ENCODE results near the gene VANGL2.
"Not testable (repeated sequence)": the region's sequence is repeated elsewhere in the genome, so short reads cannot be mapped to it uniquely, and the experiment has no call there.

VANGL2 gene

DNA sequence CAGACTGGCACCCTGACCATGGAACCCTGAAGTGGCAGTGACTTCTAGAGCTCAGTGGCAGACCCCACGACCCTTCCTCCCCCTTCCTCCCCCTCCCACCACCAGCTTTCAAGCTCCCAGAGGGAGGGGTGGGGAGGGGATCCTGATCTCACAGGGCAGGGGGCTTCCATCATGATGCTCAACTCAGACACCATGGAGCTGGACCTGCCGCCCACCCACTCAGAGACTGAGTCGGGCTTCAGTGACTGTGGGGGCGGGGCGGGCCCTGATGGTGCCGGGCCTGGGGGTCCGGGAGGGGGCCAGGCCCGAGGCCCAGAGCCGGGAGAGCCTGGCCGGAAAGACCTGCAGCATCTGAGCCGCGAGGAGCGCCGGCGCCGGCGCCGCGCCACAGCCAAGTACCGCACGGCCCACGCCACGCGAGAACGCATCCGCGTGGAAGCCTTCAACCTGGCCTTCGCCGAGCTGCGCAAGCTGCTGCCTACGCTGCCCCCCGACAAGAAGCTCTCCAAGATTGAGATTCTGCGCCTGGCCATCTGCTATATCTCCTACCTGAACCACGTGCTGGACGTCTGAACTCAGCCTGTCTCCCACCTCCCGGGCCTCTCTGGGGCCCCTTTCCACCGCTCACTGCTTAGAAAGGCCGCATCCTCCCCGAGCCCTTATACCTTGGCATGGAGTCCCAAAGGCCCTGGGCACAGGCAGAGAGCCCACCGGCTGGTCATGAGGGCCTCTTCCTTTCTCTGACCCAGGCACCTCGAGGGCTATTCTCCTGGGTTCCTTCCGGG, 29.6 kb upstream of the VANGL2 start:
- no peak for DNase-seq

DNA sequence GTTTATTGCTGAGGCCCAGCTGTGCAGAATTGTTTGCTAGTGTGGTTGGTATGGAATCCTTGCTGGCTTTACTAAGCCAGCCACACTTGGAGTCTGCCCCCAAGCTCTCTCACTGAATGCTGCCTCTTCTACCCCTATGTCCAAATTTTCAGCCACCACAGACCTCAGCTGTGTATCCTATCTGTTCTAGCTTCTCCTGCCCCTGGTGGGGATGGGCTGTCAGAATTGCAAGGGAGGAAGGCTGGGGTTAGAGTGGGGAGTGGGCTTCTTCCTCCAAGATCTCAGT, 29.1 kb upstream of the VANGL2 start:
- DNase-seq = no peak

DNA sequence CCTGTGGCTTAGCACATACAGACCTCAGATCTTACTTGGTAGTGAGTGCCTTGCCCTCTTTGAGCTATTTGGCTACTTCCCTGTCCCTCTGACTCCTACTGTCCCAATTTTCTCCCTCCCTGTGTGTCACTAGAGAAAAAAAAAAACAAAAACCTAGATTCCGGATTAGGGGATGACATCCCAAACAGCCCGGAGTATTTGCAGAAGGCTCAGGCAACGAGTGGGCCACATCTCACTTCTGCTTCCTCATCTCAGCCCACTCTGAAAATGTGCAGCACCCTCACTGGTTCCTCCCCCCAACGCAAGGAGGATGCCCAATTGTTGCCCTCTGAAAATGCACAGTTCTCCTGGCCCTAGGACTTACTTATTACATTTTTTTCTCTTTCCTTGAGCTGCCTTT, 28.6 kb upstream of the VANGL2 start:
- no peak for DNase-seq

DNA sequence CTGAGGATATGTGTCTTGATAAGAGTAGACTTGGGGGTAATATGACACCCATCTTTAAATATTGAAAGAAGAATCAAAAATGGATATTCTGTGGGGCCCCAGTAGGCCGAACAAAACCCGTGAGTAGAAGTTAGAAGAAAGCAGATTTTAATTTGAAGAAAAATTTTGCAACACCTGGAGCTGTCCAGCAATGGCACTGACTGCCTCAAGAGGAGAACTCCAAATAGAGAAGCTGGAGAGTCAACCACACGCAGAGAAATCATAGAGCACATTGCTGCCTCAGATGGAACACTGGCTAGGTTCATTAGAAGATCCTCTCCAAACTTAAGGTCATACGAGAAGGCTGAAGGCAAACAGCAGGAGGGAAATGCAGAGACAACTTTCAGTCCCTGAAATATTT, 26.7 kb upstream of the VANGL2 start:
- no peak for DNase-seq

DNA sequence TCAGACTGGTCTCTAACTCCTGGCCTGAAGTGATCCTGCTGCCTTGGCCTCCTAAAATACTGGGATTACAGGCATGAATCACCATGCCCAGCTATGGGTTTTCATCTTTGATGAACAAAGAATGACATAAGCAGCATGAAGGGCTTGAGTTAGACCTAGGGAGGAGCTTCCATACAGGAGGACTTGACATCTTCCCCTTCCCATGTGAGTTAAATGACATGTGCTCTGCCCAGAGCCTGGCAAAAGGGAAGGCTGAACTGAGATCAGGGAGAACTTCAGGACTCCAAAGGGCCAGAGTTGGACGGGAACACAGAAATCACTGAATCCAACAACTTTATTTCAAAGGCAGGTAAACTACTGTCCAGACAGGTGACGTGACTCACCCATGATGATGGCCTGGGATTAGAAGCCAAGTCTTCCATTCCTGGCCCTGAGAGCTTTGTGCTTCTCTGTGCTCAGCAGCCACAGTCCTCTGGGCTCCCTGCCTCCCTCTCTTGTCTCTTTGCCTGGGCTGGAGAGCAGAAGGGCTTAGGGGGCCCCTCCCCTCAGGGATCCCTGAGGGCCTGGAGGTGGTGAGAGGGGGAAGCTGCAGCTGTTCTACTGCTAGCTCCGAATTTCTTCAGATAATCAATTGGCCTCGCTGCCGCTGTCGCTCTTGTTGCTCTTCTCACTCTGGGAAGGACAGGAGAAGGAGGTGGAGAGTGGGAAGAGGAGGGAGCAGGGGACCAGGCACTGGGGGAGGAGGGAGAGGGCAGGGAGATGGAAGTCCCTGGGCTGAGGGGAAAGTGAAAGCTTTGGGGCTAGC, 25.9 kb upstream of the VANGL2 start:
- no peak for DNase-seq

DNA sequence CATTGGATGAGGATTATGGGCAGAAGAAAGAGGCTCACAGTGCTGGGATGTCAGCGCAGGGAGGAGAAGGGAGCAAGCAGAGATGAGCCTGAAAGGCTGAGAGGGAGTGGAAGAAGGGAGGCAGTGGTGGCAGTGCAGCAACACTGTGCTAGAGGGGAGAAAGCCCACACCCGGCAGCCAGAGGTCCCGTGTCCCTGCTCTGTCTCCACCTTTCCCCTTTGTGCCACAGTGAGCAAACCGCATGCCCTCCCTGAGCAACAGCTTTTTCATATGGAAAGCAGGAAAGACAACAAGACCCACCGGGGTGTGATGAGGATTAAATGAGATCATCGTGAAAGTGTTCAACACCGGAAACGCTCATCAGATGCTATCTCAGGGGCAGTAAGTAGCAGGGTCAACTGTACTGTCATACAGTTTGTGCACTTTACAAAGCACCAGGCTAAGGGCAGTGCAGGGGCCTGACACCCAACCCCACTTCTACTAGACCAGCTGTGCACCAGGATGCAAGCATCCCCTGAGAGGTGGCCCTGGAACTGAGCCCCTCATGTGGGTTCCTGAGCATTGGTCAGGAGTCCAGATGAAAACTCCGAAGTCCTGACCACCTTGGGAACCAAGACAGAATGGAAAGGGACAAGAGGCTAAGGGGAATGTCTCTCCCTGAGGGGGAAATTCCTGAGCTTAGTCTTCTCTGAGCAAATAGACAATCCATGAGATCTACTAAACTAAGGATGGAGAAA, 24.4 kb upstream of the VANGL2 start:
- DNase-seq = no peak

DNA sequence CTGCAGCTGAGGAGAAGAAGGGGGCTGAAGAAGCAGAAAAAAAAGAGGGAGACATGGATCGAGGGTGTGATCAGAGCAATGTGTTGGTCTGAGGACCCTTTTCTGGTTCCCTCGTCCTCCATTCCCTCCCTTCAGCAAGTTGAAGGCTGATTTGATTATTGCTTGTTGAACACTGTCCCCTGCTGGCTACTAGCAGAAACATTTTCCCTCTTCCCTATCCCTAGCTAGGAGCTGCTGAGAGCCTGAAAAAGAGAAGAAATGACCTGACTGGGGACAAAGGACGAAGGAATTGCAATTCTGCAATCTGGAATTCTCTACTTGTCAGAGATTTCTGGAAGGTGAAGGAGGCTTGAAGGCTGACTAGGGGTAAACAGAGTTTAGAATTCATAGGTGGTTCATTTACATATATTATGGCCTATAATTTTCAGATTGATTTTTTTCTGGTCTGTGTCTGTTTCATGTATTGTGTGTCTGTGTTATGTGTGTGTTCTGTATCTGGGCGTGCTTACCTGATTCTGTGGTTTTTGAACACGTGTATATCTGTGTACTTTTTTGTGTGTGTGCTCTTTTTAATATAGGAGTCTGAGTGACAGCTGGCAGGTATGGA, 23.7 kb upstream of the VANGL2 start:
- no peak for DNase-seq

DNA sequence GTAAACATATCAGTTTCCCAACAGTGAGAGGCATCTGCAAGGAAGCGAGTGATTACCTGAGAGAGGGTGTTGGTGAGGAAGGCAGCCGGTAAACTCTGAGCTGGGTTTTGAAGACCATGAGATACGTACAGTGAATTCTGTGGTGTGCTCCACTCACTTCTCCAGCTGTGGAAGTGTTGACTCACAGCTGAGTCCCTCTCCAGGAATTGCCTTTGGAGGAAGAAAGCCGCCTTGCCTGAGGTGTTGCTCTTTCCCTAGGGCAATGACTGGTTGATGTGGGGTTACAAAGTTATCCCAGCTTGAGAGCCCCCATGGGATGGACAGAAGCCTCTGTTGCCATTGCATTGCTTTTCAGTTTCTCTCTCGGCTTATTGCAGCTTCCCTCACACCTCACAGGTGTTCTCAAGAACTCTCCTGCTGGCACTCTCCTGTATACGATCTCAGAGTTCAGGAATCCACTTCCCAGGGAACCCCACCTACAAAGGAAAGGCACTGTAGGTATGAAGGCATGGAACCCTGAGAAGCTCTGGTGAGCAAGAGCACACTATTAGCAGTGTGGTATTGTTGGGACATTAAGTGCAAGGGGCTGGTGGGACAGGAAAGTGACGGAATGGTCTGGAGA, 22.7 kb upstream of the VANGL2 start:
- no peak for DNase-seq

DNA sequence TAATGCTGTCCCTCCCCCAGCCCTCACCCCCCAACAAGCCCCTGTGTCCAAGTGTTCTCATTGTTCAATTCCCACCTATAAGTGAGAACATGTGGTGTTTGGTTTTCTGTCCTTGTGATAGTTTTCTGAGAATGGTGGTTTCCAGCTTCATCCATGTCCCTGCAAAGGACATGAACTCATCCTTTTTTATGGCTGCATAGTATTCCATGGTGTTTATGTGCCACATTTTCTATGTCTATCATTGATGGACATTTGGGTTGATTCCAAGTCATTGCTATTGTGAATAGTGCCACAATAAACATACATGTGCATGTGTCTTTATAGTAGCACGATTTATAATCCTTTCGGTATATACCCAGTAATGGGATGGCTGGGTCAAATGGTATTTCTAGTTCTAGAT, 15.6 kb upstream of the VANGL2 start:
- DNase-seq = not testable (repeated sequence)

DNA sequence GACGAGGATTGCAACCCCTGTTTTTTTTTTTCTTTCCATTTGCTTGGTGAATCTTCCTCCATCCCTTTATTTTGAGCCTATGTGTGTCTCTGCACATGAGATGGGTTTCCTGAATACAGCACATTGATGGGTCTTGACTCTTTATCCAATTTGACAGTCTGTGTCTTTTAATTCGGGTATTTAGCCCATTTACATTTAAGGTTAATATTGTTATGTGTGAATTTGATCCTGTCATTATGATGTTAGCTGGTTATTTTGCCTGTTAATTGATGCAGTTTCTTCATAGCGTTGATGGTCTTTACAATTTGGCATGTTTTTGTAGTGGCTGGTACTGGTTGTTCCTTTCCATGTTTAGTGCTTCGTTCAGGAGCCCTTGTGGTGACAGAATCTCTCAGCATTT, 12.0 kb upstream of the VANGL2 start:
- DNase-seq = not testable (repeated sequence)

DNA sequence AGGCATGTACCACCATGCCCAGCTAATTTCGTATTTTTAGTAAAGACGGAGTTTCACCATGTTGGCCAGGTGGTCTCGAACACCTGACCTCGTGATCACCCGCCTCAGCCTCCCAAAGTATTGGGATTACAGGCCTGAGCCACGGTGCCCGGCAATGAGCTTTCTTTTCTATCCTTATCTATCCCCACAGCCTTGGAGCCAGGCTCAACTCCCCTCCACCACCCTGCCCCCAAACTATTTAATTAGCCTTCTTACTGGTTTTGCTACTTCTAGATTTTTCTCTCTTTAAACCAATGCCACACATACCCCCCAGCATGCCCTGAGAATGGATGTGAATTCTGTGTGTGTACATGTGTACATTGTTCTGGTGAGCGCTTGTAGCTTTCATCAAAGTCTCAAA, 5.7 kb upstream of the VANGL2 start:
- DNase-seq = no peak

DNA sequence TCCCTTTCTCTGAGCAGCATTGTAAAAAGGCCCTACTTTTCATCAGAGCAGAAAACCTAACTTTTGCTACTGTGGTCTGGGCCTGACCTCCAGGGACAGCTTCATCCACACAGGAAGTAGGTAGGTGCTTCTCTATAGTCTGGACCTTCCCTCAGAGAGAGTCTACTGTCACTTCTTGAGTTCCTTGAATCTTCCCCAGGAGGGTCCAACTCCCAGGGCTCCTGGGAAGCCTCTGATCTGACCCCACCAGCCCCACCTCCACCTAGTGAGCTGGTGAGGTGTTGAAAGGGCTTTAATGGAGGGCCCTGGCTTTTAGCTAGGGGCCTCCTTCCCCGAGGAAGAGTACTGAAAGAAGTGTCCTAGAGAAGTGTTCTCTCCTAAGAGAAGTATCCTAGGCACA, 2.7 kb upstream of the VANGL2 start:
- no peak for DNase-seq

DNA sequence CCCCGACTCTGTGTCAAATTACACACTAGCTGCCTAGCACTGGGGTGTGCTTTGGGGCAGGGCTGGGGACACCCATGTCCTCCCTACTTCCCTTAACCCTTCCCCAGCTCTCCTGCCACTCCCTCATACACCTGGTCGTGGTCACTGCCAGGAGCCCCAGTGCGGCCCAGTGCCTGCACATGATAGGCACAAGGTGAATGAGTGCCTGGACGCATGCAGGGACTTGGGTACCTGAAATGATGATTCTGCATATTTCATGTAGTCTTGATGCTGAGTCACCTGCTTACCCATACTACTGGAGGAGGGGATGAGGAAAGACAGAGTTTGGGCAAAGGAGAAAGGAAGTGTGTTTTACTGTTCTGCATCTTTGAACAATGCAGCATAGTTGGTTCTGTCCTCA, 1.5 kb upstream of the VANGL2 start:
- no peak for DNase-seq

DNA sequence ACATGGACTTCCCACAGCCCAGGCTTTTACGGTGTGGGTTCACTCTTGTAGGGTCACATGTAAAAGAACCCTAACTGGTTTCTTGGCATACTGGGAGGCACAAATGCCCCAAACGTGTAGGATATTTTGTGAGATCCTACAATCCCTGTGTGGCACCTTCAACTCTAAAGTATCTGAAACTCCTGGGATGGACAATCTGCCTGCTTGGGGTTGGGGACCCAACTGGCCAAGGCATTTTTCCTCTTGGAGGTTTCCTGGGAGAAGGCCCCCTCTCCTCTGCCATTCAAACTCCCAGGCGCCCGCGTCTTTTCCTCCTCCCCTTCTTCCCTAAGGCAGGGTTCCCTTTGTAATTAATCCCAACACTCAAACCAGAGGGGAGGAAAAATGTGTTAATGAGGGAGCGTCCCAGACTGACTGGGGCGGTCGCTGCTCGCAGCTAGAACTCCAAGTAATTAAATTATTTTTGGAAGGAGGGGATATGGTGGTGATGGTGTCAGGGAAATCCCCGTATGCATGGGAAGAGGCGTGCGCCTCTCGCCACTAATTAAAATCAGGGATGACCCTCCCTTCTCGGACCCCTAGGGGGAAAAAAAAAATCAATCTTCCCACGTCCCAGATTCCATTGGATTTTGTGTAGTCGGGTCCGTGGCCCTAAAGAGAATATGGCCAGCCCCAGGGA, 681 bp upstream of the VANGL2 start:
- DNase-seq = no peak

DNA sequence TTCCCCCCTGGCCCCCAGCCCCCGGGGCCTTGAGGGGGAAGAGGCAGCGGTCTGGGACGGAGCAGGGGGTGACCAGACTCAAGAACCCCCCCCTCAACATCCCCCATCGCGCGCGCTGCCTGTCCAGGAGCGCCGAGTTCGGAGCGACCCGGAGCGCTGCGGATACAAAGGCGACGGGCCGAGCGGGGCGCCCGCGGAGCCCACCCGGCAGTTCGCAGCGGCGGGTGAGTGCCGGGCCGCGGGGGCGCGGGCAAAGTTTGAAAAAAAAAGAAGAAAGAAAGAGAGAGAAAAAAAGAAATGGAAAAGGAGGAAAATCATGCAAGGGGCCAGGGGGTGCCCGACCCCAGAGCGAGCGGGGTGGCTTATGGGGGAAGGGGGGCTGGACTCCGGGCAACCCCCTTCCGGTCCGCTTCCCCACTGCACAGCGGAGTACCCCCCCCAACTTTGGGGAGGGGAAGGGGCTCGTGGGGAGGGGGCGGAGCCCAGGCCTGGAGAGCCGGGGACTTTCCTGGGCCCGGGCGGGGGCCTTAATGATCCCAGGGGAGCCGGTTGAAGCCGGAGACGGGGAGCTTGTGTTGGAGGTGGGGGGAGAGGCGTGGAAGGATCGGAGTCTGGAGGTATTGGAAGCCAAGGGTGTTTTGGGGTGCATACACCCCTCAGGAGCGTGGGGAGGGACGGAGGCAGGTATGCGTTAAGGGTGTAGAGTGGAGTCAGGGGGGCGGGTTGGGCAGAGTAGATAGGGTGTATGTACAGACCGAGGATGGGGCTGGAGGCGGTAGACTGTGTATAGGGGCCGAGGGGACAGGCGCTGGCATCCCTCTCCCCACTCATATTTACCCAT, 502 bp downstream of the VANGL2 start:
- DNase-seq = no peak

DNA sequence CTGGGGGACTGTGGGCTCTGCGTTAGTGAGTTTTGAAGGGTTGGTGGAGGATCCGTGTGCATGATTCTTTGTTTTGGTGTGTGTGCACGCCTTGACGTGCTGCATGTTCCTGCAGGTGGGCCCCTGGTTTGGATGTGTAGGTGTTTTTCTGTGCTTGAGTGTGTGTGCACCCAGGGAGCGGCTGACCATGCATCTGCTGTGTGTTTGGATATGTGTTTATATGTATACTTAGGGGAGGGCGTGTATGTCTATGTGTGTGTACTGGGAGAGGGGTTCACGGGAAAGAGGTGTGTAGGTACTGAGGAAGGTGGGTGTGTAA, 1.1 kb downstream of the VANGL2 start:
- no peak for DNase-seq

DNA sequence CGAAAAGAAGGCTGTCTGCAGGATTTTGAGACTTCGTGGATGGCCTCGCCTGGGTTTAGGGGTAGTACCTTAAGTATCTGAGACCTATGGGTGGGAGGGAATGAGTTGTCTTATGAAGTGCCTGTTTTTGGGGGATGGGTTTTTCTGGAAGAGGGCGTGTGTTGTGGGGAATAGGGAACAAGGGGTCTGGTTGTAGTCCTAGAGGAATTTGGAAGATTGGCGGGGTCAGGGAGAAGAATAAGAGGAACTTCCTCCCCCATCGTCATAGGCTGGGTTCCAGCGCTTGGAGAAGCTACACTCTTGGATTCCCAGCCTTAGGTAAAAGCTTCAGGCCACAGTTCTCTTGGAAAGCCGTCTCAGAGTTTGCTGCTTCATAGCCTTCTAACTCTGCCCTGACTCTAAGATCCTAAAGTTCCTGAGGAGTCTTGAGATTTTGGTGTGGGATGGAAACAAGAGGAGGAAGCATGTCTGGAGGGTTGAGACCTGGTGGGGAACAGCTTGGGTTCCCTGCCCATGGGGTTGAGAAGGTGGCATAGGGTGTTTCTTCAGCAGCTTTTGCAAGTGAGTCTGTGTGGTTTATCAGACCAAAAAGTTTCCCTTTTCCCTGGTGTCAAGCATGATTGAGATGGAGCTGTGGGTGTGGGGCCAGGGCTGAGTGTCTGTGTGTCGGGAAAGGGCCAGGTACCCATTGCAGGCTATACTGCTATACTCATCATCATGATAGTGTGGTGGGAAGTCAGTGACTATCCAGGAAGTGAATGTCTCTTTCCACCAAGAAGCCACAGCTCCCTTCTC, 1.8 kb downstream of the VANGL2 start:
- no peak for DNase-seq

DNA sequence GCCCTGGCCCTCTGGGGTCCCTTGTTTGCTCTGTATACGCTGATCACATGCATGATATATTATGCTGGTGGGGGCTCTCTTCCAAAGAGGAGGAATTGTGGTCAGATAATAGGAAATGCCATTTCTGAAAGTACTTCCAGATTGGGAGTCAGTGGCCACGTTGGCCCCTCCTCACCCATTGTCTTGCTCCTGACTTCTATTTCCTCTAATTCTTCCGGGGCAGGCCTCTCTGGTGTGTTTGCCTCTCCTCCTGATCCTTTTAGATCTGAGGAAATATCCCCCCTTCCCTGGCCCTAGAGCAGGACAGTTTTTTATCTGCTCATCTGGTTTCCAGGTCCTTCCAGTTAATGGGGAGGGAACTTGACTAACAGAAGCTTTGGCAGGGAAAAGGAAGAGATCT, 2.9 kb downstream of the VANGL2 start:
- no peak for DNase-seq

DNA sequence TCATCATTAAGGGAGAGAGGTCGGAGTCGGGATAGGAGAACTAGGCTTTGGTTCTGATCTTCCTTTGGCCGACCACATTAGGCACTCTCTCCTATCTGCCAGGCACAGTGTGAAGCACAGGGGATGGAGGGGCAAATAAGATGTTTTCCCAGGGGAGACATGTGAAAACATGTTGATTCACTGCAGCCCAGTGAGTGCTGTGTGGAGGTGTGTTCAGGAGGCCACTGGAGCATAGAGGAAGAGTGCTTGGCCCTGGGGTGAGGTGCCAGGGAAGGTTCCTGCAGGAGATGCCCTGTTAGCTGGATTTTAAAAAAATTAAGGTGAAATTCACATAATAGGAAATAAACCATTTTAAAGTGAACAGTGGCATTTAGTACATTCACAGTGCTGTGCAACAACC, 3.7 kb downstream of the VANGL2 start:
- DNase-seq = no peak

DNA sequence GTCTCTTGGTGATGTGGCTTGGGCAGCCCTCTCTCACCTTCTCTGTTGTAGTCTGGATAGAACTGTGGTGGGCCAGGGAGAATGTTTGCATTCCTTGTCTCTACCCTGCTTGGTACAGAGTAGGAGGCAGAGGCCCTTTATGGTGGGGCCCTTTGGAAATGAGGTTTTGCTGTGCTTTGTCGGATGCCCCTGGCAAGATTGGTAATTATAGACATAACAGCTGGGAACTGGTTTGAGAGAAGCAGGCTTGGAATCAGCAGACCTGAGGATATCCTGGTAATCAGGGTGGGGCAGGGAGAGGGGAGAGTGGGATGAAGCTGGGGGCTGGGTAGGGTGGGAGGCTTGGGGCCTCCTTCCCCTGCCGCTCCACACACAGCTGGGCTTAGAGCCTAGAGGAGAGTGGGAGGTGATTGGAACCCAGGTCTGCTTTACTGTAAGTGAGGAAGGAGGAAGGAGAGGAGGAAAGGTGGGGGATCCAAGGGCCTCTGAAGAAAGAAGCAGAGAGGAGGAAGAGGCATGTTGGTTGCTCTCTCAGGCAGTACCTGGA, 5.0 kb downstream of the VANGL2 start:
- no peak for DNase-seq

Measured in T1000 (cell line).